Subcutaneous adipose tissue (tissue), 4 donors: Measurements from ENCODE around the gene TIAL1. TPM values are rescaled to one million over a fixed set of nuclear protein-coding genes. Genes with fewer than 3 reads are reported as not detected.

Experiments used
- CTCF ChIP-seq: fragments of 450-650 bp; IDR thresholded peaks from one replicate; pipeline ENCODE4 v1.5.1; 2016; ENCODE audit warnings: low read depth, mild to moderate bottlenecking, control low read depth, antibody characterized with exemption, moderate library complexity
- total RNA-seq, 4 donors: library from RNA; depleted of rRNA; stranded (reverse); fragments of >200 nt; gene quantifications; one replicate each; pipeline ENCODE4 v1.1.0, GENCODE V29; 2016

Gene TIAL1
- total RNA-seq, 4 donors from 2014 or later, result 76.9 to 138 (median 91.2) TPM

DNA sequence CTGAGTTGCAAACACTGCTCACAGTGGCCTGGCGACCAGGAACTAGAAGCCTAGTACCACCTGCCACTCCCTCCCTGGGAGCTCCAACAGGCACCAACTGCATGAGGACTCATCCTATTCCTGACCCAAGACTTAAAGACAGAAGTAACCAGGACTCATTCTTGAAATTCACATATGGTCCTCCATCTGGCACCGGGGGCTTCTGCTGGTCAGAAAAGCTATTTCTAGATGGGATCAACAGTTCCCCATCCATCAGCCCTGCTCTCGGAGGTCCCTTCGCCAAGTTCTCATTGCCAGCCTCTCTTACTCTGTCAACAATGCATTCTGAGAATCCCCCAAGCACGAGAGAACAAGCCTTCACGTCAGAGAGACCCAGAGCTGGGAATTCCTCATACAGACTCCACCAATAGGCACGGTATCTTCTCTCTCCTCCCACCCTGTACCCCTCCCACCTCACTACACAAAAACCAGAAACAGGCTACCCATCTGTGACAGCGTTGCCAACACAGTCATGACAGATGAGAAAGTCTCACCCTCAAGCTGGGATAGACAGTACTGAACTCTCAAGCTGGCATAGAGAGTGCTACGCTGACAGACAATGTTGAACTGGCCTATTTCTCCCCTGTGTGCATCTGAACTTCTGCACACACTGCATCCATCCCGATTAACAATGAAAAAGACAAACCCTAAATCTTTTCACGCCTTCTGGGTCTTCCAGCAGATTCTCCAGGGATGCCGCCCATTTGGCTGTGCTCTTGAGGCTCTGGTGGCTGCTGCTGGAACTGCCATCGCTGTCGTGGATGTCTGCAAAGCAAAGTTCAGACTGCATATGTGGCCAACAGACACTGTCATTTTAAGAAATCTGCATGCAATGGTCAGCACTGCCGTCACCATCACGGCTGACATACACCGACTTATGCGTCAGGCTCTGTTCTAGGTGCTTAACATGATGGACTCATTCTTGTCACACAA lies 69.9 kb downstream of the TIAL1 start:
- TF ChIP-seq CTCF, result no peak

- TF ChIP-seq CTCF, result no peak
These were observed 70.6 kb downstream of the TIAL1 start for GRCh38 chr10:119526149-119526548.

GRCh38 chr10:119525116-119525515 lies 71.6 kb downstream of the TIAL1 start:
- no peak for TF ChIP-seq CTCF

DNA sequence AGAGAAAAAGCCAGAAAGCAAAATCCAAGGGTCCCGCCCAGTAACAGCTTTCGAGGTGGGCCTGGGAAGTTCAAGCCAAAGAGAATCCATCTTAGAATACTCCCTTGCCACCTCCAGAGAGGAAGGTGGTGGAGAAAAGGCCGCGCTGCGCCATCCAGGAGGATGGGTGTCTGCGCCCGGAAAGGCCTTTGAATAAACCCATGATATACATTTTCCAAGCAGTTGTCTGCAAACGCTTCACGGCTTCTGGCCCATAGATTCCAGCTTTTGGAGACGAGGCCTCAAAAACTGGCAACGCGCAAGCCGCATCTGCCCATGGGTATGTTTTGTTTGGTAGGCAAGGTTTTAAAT lies 72.1 kb downstream of the TIAL1 start:
- no peak for TF ChIP-seq CTCF

DNA sequence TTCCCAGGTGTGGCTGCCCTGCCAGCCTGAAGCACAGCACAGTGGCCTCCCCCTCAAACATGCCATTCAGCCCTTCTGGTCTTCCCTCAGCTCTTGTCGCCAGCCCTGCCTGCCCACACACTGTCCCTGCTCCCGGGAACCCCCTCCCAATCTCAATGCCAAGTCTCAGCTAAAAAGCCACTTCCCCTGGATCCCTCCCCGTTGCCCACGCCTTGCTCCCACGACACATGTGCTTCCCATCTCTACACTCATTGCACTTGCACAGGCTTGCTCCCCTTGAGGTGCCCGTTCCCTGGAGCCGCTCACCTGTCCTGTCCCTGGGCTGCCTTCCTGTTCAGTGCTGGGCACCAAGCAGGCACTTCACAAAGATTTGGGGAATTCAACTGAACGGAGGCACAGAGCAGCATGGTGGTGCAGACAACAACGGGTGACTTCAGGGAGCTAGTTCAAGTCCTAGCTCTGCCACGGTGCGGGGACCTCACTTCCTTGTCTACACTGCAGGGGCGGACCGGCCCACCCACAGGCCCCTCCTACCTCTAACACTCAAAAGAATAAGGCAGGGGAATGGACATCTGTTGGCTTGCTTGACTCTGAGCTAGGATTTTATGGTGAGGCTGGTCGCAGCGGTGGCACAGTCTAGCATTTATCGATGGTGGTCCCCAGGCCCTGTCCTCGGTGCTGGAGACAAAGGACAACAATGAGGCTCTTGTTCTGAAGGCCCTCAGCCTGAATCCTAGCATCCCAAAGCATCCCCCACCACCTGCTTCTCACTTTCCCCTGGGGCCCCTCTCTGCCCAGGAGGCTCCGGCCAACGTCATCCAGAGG lies 72.7 kb downstream of the TIAL1 start:
- no peak for TF ChIP-seq CTCF

Other genes with a start within 250 kb of the TIAL1 start
- gene RGS10, start 54.2 kb downstream of the TIAL1 start, total RNA-seq, result 10 to 100 TPM; 15.8 to 64.9 (median 30.9) TPM
- gene BAG3, start 54.4 kb upstream of the TIAL1 start, total RNA-seq, result 10 to 100 TPM; 16.1 to 33.1 (median 21.1) TPM
- gene INPP5F, start 129.1 kb upstream of the TIAL1 start, total RNA-seq, result 10 to 100 TPM; 13.9 to 20.9 (median 17.0) TPM